Upper lobe of left lung (tissue), 6 donors: ENCODE data around the gene NCK2. TPM values are rescaled to one million over a fixed set of nuclear protein-coding genes. Genes with fewer than 3 reads are reported as not detected.
A peak's percentile ranks its signal among the peaks of the same experiment; 100 is the strongest.
"Not testable (repeated sequence)": the region's sequence is repeated elsewhere in the genome, so short reads cannot be mapped to it uniquely, and the experiment has no call there.

ENCODE experiments used
- ATAC-seq, 2 donors: fragments of 200-7000 bp; cut with Tn5 transposase; one replicate each; pipeline ENCODE4 v1.9.1; 2022; ENCODE audit warnings: mild to moderate bottlenecking in 2 of 2, moderate library complexity in 2 of 2; ENCODE audit not compliant: low FRiP score in 2 of 2
- DNase-seq, 2 donors: peaks; one replicate each; pipeline ENCODE4 v3.0.0-alpha.2; 2019 to 2020
- H3K27ac ChIP-seq, 4 donors: fragments of 200-600 bp; sonication (generic); one replicate each; pipeline ENCODE4 v1.5.1; 2016 to 2019
- H3K27me3 ChIP-seq, 4 donors: fragments of 200-600 bp; sonication (generic); one replicate each; pipeline ENCODE4 v1.5.1; 2017 to 2019
- H3K36me3 ChIP-seq, 4 donors: fragments of 200-600 bp; sonication (generic); one replicate each; pipeline ENCODE4 v1.5.1; 2016 to 2019
- H3K4me1 ChIP-seq, 4 donors: fragments of 200-600 bp; sonication (generic); one replicate each; pipeline ENCODE4 v1.5.1; 2018 to 2019
- H3K4me3 ChIP-seq, 4 donors: fragments of 200-600 bp; sonication (generic); one replicate each; pipeline ENCODE4 v1.5.1; 2017 to 2019; ENCODE audit warnings: mild to moderate bottlenecking in 2 of 4, moderate library complexity in 1 of 4
- H3K9me3 ChIP-seq, 4 donors: fragments of 200-600 bp; sonication (generic); one replicate each; pipeline ENCODE4 v1.5.1; 2018 to 2019
- CTCF ChIP-seq, 6 experiments: fragments of 450-650 bp in 4 of 6; fragments of 200-600 bp in 2 of 6; sonication (generic) in 2 of 6; IDR thresholded peaks; one replicate each; pipeline ENCODE4 v1.5.1; 2016 to 2019; ENCODE audit warnings: antibody characterized with exemption in 6 of 6
- EP300 ChIP-seq, 4 donors: sonication (generic); formaldehyde crosslinking; IDR thresholded peaks; one replicate each; pipeline ENCODE4 v1.5.1; 2017; ENCODE audit warnings: antibody characterized with exemption in 4 of 4, control low read depth in 2 of 4
- POLR2A ChIP-seq, 4 donors: fragments of 450-650 bp; IDR thresholded peaks; one replicate each; pipeline ENCODE4 v1.5.1; 2016 to 2017; ENCODE audit warnings: antibody characterized with exemption in 4 of 4, mild to moderate bottlenecking in 2 of 4
- POLR2AphosphoS5 ChIP-seq, 2 donors: sonication (generic); formaldehyde crosslinking; IDR thresholded peaks; one replicate each; pipeline ENCODE4 v1.5.1; 2017; ENCODE audit warnings: antibody characterized with exemption in 2 of 2
- WGBS, 2 donors: methylation state at CpG; one replicate each; pipeline ENCODE4 v1.1.5; 2017 to 2018; 5-methylcytosine and 5-hydroxymethylcytosine counted together
- total RNA-seq, 6 donors: library from RNA; depleted of rRNA in 4 of 6; stranded (reverse); fragments of >200 nt in 4 of 6; gene quantifications; one replicate each; pipeline versions ENCODE4 v1.1.0 to v1.2.1, GENCODE V29; 2016 to 2021
- donor health status: DM: no; HTN: no; CAD: no; lungs with moderate emphysema.
- donor health status: DM: no; HTN: yes; CAD: no; lungs with severe emphysema.

Gene NCK2
- total RNA-seq, 6 donors from 2014 or later, result 29.3 to 48.6 (median 37.9) TPM

GRCh38 chr2:105896765-105897163 is 152.1 kb downstream of the NCK2 start:
- H3K27ac ChIP-seq, result no peak overlapping the region
- peaks cover 0 to 23% (median 17%) of the 10 kb centered on the region in 4 donors for H3K36me3 ChIP-seq
- ATAC-seq, result no peak
- no peaks in the 10 kb centered on the region for H3K9me3 ChIP-seq
- H3K4me1 ChIP-seq, result no peaks in the 10 kb centered on the region
- TF ChIP-seq POLR2AphosphoS5 (IDR thresholded peaks at IDR 0.05) (no peak), POLR2A (IDR thresholded peaks at IDR 0.05) (no peak), EP300 (IDR thresholded peaks at IDR 0.05) (no peak), CTCF (IDR thresholded peaks at IDR 0.05) (no peak)
- no peak overlapping the region for H3K4me3 ChIP-seq
- no peak for DNase-seq
- WGBS, 2 donors, result 89 to 94% methylated on average over 4 of the region's 4 CpGs
- no peaks in the 10 kb centered on the region for H3K27me3 ChIP-seq

- WGBS, 2 donors, result 89 to 100% methylated on average over 1 of the region's 1 CpG
- not testable (repeated sequence) for DNase-seq, ATAC-seq, H3K27me3 ChIP-seq, H3K4me3 ChIP-seq, H3K9me3 ChIP-seq, H3K4me1 ChIP-seq, H3K27ac ChIP-seq
- peaks cover 0 to 23% (median 17%) of the 10 kb centered on the region in 4 donors for H3K36me3 ChIP-seq
These were observed 153.0 kb downstream of the NCK2 start for GRCh38 chr2:105897694-105898093.

- no peaks in the 10 kb centered on the region for H3K36me3 ChIP-seq
- ATAC-seq (peak in 1 of 2 donors; percentile 19), DNase-seq (no peak)
- WGBS, 2 donors, result 94 to 96% methylated on average over 5 to 7 of the region's 7 CpGs
- H3K27ac ChIP-seq, result no peak overlapping the region
- no peak for TF ChIP-seq POLR2AphosphoS5 (IDR thresholded peaks at IDR 0.05)
- no peak for TF ChIP-seq POLR2A (IDR thresholded peaks at IDR 0.05)
- TF ChIP-seq EP300 (IDR thresholded peaks at IDR 0.05), result no peak
- no peaks in the 10 kb centered on the region for H3K27me3 ChIP-seq
- no peaks in the 10 kb centered on the region for H3K4me1 ChIP-seq
- no peak overlapping the region for H3K4me3 ChIP-seq
- H3K9me3 ChIP-seq, result no peaks in the 10 kb centered on the region
These were observed 158.5 kb downstream of the NCK2 start for GRCh38 chr2:105903051-105903674.

GRCh38 chr2:105904938-105905337 is 160.2 kb downstream of the NCK2 start:
- no peaks in the 10 kb centered on the region for H3K9me3 ChIP-seq
- H3K4me1 ChIP-seq, result no peaks in the 10 kb centered on the region
- H3K27me3 ChIP-seq, result no peaks in the 10 kb centered on the region
- TF ChIP-seq POLR2A (IDR thresholded peaks at IDR 0.05) (no peak), CTCF (IDR thresholded peaks at IDR 0.05) (no peak), POLR2AphosphoS5 (IDR thresholded peaks at IDR 0.05) (no peak), EP300 (IDR thresholded peaks at IDR 0.05) (no peak)
- no peaks in the 10 kb centered on the region for H3K36me3 ChIP-seq
- H3K4me3 ChIP-seq, result no peak overlapping the region
- DNase-seq, result no peak
- 76 to 78% methylated on average over 2 of the region's 2 CpGs for WGBS, 2 donors
- H3K27ac ChIP-seq, result no peak overlapping the region
- ATAC-seq, result no peak

- Histone ChIP-seq H3K36me3 (no peaks in the 10 kb centered on the region), H3K4me3 (no peak overlapping the region), H3K4me1 (no peaks in the 10 kb centered on the region), H3K27ac (no peak overlapping the region), H3K9me3 (no peaks in the 10 kb centered on the region), H3K27me3 (no peaks in the 10 kb centered on the region)
- ATAC-seq, result no peak
- DNase-seq, result no peak
- TF ChIP-seq POLR2AphosphoS5 (IDR thresholded peaks at IDR 0.05) (no peak), EP300 (IDR thresholded peaks at IDR 0.05) (no peak), CTCF (IDR thresholded peaks at IDR 0.05) (no peak), POLR2A (IDR thresholded peaks at IDR 0.05) (no peak)
- WGBS, 2 donors, result 74 to 76% methylated on average over 3 of the region's 3 CpGs
These were observed 161.8 kb downstream of the NCK2 start for GRCh38 chr2:105906481-105906880.

GRCh38 chr2:105907184-105907583 is 162.5 kb downstream of the NCK2 start:
- TF ChIP-seq POLR2A (IDR thresholded peaks at IDR 0.05) (no peak), POLR2AphosphoS5 (IDR thresholded peaks at IDR 0.05) (no peak), EP300 (IDR thresholded peaks at IDR 0.05) (no peak), CTCF (IDR thresholded peaks at IDR 0.05) (no peak)
- H3K9me3 ChIP-seq, result no peaks in the 10 kb centered on the region
- DNase-seq (no peak), ATAC-seq (no peak)
- 54% methylated on average over 4 of the region's 4 CpGs for WGBS, 2 donors
- H3K27me3 ChIP-seq, result no peaks in the 10 kb centered on the region
- H3K27ac ChIP-seq, result no peak overlapping the region
- H3K4me1 ChIP-seq, result no peaks in the 10 kb centered on the region
- H3K4me3 ChIP-seq, result no peak overlapping the region
- H3K36me3 ChIP-seq, result no peaks in the 10 kb centered on the region
